ENCODE measurements around the gene LRRC9. TPM values are rescaled to one million over a fixed set of nuclear protein-coding genes. Genes with fewer than 3 reads are reported as not detected.

Gene LRRC9
- total RNA-seq, 3 donors from 2014 or later (not counting 1 experiment from before 2014, with no cell fraction given) = not detected

DNA sequence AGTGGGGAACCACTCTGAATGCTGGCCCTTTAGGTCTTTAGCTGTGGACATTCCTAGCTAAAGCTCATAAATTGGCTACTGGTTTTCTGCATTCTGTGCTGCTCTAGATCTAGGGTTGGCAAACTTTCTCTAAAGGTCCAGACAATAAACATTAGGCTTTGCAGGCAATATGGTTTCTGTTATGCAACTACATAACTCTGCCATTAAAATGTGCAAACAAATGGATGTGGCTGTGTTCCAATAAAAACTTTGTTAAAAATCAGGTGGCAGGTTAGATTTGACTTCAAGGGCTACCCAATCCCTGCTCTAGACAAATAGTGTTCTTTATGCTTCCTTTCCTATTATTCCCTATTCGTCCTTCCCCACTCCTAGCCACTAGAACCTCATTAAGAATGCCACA is 6.8 kb upstream of the LRRC9 start:
- ATAC-seq (no peak), DNase-seq (no peak)
- Mint-ChIP-seq H3K4me3 (no peak overlapping the region), H3K27me3 (ENCODE audit: low read depth in 2 of 2) (peaks cover 22 to 25% of the 10 kb centered on the region in 2 donors), H3K9me3 (no peaks in the 10 kb centered on the region), H3K36me3 (no peaks in the 10 kb centered on the region), H3K27ac (no peak overlapping the region), H3K4me1 (no peaks in the 10 kb centered on the region)
- no peak overlapping the region for H3K4me3 ChIP-seq (ENCODE audit: low read length)
- 80% methylated on average over 1 of the region's 1 CpG for WGBS (ENCODE audit: insufficient coverage)
- no peaks in the 10 kb centered on the region for H3K4me1 ChIP-seq (ENCODE audit: control insufficient read depth, insufficient read depth, low read length)
- no peaks in the 10 kb centered on the region for H3K9me3 ChIP-seq (ENCODE audit: control insufficient read depth, insufficient read depth, low read length)
- H3K27me3 ChIP-seq (ENCODE audit: control insufficient read depth, insufficient read depth, low read length) = peaks cover 12% of the 10 kb centered on the region
- H3K27ac ChIP-seq (ENCODE audit: low read length) = no peak overlapping the region
- H3K36me3 ChIP-seq (ENCODE audit: control insufficient read depth, insufficient read depth, low read length) = no peaks in the 10 kb centered on the region
- TF ChIP-seq, protein P1, sequence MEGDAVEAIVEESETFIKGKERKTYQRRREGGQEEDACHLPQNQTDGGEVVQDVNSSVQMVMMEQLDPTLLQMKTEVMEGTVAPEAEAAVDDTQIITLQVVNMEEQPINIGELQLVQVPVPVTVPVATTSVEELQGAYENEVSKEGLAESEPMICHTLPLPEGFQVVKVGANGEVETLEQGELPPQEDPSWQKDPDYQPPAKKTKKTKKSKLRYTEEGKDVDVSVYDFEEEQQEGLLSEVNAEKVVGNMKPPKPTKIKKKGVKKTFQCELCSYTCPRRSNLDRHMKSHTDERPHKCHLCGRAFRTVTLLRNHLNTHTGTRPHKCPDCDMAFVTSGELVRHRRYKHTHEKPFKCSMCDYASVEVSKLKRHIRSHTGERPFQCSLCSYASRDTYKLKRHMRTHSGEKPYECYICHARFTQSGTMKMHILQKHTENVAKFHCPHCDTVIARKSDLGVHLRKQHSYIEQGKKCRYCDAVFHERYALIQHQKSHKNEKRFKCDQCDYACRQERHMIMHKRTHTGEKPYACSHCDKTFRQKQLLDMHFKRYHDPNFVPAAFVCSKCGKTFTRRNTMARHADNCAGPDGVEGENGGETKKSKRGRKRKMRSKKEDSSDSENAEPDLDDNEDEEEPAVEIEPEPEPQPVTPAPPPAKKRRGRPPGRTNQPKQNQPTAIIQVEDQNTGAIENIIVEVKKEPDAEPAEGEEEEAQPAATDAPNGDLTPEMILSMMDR (IDR thresholded peaks at IDR 0.05) = no peak
- intact Hi-C loops (cut with micrococcal nuclease) = no loop called here

DNA sequence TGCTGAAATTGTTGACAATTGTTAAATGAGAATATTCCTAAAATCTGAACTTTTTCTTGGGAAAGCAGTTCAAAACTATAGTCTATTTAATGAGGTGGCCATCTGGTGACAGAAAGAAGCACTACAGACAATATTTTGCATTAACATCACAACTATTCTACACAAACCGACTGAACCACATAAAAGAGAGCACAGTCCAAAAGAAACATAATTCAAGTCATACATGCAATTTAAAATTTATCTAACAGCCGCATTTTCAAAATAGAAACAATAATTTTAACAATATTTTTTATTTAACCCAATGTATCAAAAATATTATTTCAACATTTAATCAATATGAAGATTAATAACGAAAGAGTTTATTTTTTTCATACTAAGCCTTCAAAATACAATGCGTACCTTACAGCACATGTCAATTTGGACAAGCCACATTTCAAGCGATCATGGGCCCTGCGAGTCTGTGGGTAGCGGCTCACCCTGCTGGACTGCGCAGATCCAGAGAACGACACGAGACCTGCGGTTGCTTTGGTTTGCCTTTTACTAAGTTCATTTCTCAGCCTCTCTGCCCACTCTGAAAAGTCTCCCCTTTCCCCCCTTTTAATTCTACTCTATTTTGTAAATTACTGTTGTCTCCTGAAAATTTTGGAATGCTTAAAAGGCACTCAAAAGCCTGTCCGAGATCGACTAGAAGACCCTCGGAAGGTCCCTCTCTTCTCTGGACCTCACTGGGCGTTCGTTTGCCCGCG is 947 bp upstream of the LRRC9 start:
- DNase-seq (peak in 1 of 2 donors; percentile 45), ATAC-seq (peak; percentile 47 to 78 (median 56))
- Mint-ChIP-seq H3K9me3 (no peaks in the 10 kb centered on the region), H3K4me3 (peak overlapping the region; percentile 64), H3K4me1 (peaks cover 7 to 10% of the 10 kb centered on the region in 2 donors), H3K36me3 (no peaks in the 10 kb centered on the region), H3K27ac (no peak overlapping the region), H3K27me3 (ENCODE audit: low read depth in 2 of 2) (peaks cover 36 to 40% of the 10 kb centered on the region in 2 donors)
- Histone ChIP-seq H3K27me3 (ENCODE audit: control insufficient read depth, insufficient read depth, low read length) (peaks cover 24% of the 10 kb centered on the region), H3K4me1 (ENCODE audit: control insufficient read depth, insufficient read depth, low read length) (peaks cover 12% of the 10 kb centered on the region), H3K36me3 (ENCODE audit: control insufficient read depth, insufficient read depth, low read length) (no peaks in the 10 kb centered on the region), H3K27ac (ENCODE audit: low read length) (no peak overlapping the region), H3K9me3 (ENCODE audit: control insufficient read depth, insufficient read depth, low read length) (no peaks in the 10 kb centered on the region), H3K4me3 (ENCODE audit: low read length) (peak overlapping the region; percentile 13)
- 2% methylated on average over 17 of the region's 18 CpGs for WGBS (ENCODE audit: insufficient coverage)
- TF ChIP-seq, protein P1 (IDR thresholded peaks at IDR 0.05) = no peak
- intact Hi-C loops (cut with micrococcal nuclease) = no loop called here

DNA sequence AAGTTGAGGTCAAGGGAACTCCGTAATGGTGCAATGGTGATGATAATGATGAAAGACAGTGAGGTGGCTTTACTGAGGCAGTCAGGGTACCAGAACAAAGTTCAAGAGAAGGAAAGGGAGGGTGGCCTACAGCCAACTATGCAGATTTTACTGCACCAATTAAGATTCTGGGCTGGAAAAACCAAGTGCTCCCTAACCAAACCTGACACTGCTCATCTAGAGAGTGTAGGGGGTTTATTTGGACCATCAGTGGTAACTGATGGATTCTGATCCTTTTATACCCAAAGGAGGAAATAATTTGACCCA is 387 bp downstream of the LRRC9 start:
- H3K9me3 Mint-ChIP-seq = no peaks in the 10 kb centered on the region
- H3K9me3 ChIP-seq (ENCODE audit: control insufficient read depth, insufficient read depth, low read length) = no peaks in the 10 kb centered on the region
- no peak overlapping the region for H3K4me3 ChIP-seq (ENCODE audit: low read length)
- peaks cover 7 to 10% of the 10 kb centered on the region in 2 donors for H3K4me1 Mint-ChIP-seq
- peaks cover 43 to 48% of the 10 kb centered on the region in 2 donors for H3K27me3 Mint-ChIP-seq (ENCODE audit: low read depth in 2 of 2)
- no peak overlapping the region for H3K27ac Mint-ChIP-seq
- peak overlapping the region; percentile 19 for H3K4me3 Mint-ChIP-seq
- H3K36me3 ChIP-seq (ENCODE audit: control insufficient read depth, insufficient read depth, low read length) = no peaks in the 10 kb centered on the region
- H3K27me3 ChIP-seq (ENCODE audit: control insufficient read depth, insufficient read depth, low read length) = peaks cover 22% of the 10 kb centered on the region
- peaks cover 12% of the 10 kb centered on the region for H3K4me1 ChIP-seq (ENCODE audit: control insufficient read depth, insufficient read depth, low read length)
- H3K36me3 Mint-ChIP-seq = no peaks in the 10 kb centered on the region
- ATAC-seq (no peak), DNase-seq (no peak)
- H3K27ac ChIP-seq (ENCODE audit: low read length) = no peak overlapping the region
- WGBS (ENCODE audit: insufficient coverage) = 92% methylated on average over 1 of the region's 1 CpG
- intact Hi-C loops (cut with micrococcal nuclease) = no loop called here
- TF ChIP-seq, protein P1 (IDR thresholded peaks at IDR 0.05) = no peak

DNA sequence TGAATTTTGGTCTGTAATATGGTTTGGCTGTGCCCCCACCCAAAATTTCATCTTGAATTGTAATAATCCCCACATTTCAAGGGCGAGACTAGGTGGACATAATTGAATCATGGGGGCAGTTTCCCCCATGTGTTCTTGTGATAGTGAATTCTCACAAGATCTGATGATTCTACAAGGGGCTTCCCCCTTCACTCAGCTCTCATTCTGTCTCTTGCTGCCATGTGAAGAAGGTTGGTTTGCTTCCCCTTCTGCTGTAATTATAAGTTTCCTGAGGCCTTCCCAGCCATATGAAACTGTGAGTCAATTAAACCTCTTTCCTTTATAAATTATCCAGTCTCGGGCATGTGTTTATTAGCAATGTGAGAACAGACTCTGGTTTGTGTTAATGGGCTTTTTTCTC is 5.9 kb downstream of the LRRC9 start:
- ATAC-seq (no peak), DNase-seq (no peak)
- Mint-ChIP-seq H3K27ac (no peak overlapping the region), H3K4me1 (no peaks in the 10 kb centered on the region), H3K27me3 (ENCODE audit: low read depth in 2 of 2) (peaks cover 24 to 38% of the 10 kb centered on the region in 2 donors), H3K4me3 (no peak overlapping the region), H3K9me3 (no peaks in the 10 kb centered on the region), H3K36me3 (no peaks in the 10 kb centered on the region)
- intact Hi-C loops (cut with micrococcal nuclease) = no loop called here
- TF ChIP-seq, protein P1 (IDR thresholded peaks at IDR 0.05) = no peak
- 57% methylated on average over 1 of the region's 2 CpGs for WGBS (ENCODE audit: insufficient coverage)
- no peak overlapping the region for H3K27ac ChIP-seq (ENCODE audit: low read length)
- no peak overlapping the region for H3K4me3 ChIP-seq (ENCODE audit: low read length)
- no peaks in the 10 kb centered on the region for H3K36me3 ChIP-seq (ENCODE audit: control insufficient read depth, insufficient read depth, low read length)
- no peaks in the 10 kb centered on the region for H3K4me1 ChIP-seq (ENCODE audit: control insufficient read depth, insufficient read depth, low read length)
- peaks cover 4% of the 10 kb centered on the region for H3K27me3 ChIP-seq (ENCODE audit: control insufficient read depth, insufficient read depth, low read length)
- H3K9me3 ChIP-seq (ENCODE audit: control insufficient read depth, insufficient read depth, low read length) = no peaks in the 10 kb centered on the region
